ENCODE measurements around the gene CELSR1.

CELSR1 gene

GRCh38 chr22:46549971-46550641, 12.7 kb upstream of the CELSR1 start:
- no peak for DNase-seq

- DNase-seq = no peak
Observed at GRCh38 chr22:46549563-46549840, 12.1 kb upstream of the CELSR1 start.

- DNase-seq = no peak
Observed at GRCh38 chr22:46547883-46548244, 10.4 kb upstream of the CELSR1 start.

- DNase-seq = peak; percentile 46
Observed at GRCh38 chr22:46547179-46547882, 9.9 kb upstream of the CELSR1 start.

- DNase-seq = no peak
Observed at GRCh38 chr22:46546466-46547178, 9.2 kb upstream of the CELSR1 start.

GRCh38 chr22:46545086-46545792, 7.8 kb upstream of the CELSR1 start:
- DNase-seq = no peak

GRCh38 chr22:46542011-46542985, 4.9 kb upstream of the CELSR1 start:
- peak; percentile 89 for DNase-seq

GRCh38 chr22:46541536-46541935, 4.1 kb upstream of the CELSR1 start:
- DNase-seq = no peak

GRCh38 chr22:46540874-46541273, 3.5 kb upstream of the CELSR1 start:
- no peak for DNase-seq

- no peak for DNase-seq
Observed at GRCh38 chr22:46539169-46539568, 1.7 kb upstream of the CELSR1 start.

- no peak for DNase-seq
Observed at GRCh38 chr22:46538814-46539160, 1.4 kb upstream of the CELSR1 start.

- peak; percentile 68 for DNase-seq
Observed at GRCh38 chr22:46537946-46538813, 760 bp upstream of the CELSR1 start.

GRCh38 chr22:46536537-46537224, 739 bp downstream of the CELSR1 start:
- no peak for DNase-seq

GRCh38 chr22:46535876-46536536, 1.4 kb downstream of the CELSR1 start:
- DNase-seq = no peak

GRCh38 chr22:46534901-46535630, 2.4 kb downstream of the CELSR1 start:
- no peak for DNase-seq

- no peak for DNase-seq
Observed at GRCh38 chr22:46534177-46534776, 3.1 kb downstream of the CELSR1 start.

GRCh38 chr22:46533070-46533833, 4.2 kb downstream of the CELSR1 start:
- DNase-seq = no peak

GRCh38 chr22:46532416-46532815, 5.0 kb downstream of the CELSR1 start:
- no peak for DNase-seq

All from retina (tissue), 1 donor.